Measurements from ENCODE around the gene OR4D2. TPM values are rescaled to one million over a fixed set of nuclear protein-coding genes. Genes with fewer than 3 reads are reported as not detected.
"Not testable (repeated sequence)": the region's sequence is repeated elsewhere in the genome, so short reads cannot be mapped to it uniquely, and the experiment has no call there.

Gene OR4D2
- polyA plus RNA-seq (2013, experiment 1 of 2), result not detected
- not detected for polyA plus RNA-seq (2013, experiment 2 of 2)

DNA sequence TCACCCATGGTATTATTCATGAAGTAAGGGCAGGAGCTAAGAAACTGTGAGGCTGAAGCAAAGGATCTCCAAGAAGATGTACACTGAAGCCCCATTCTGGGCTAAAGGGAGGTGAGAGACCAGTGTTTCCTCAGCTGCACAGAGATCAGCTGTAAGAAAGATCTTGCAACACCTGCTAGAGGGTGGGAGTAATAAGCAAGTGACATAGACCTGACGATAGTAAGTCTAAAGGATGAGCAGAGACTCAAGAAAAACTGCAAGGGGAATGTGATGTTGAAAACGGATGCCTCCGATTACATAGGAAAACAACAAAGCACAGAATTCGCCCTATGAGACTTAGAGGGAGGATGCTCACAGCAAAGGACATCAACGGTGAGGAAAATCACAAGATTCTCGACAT lies at the start of gene OR4D2:
TSS of gene OR4D2 (plus strand) at position 301 of the 400 bp plus-strand sequence. CDS start 2,674 bp downstream, outside the sequence.
- H3K27ac ChIP-seq (ENCODE audit: low read depth, low read length, severe bottlenecking), result no peak within 1 kb of the TSS
- no peaks in the 10 kb centered on the region for H3K36me3 ChIP-seq (ENCODE audit: control insufficient read depth, insufficient read depth, low read length)
- 69 to 71% methylated on average over 4 of the region's 6 CpGs for WGBS, 2 experiments (ENCODE audit: insufficient coverage in 2 of 2)
- H3K4me3 ChIP-seq (ENCODE audit: extremely low read depth, insufficient read depth, low read length, poor library complexity, severe bottlenecking), result no peak within 1 kb of the TSS
- H3K4me1 ChIP-seq (ENCODE audit: control insufficient read depth, insufficient read depth, low read length, poor library complexity, severe bottlenecking), result no peaks in the 10 kb centered on the region
- H3K9me3 ChIP-seq (ENCODE audit: control insufficient read depth, low read length), result no peaks in the 10 kb centered on the region

DNA sequence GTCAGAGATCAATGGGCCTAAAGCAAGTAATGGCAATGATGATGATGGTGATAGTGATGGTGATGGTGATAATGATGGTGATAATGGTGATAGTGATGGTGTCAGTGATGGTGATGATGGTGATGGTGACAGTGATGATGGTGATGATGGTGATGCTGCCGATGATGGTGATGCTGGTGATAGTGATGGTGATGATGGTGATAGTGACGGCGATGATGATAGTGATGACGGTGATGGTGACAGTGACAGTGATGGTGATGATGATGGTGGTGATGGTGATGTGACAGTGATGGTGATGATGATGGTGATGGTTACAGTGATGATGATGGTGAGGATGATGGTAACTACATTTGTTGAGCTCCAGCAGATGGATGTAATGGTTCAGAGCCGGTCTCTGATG lies 49.4 kb upstream of the OR4D2 start:
- Histone ChIP-seq H3K36me3 (ENCODE audit: control insufficient read depth, insufficient read depth, low read length) (no peaks in the 10 kb centered on the region), H3K27ac (ENCODE audit: low read depth, low read length, severe bottlenecking) (no peak overlapping the region), H3K9me3 (ENCODE audit: control insufficient read depth, low read length) (no peaks in the 10 kb centered on the region), H3K4me3 (ENCODE audit: extremely low read depth, insufficient read depth, low read length, poor library complexity, severe bottlenecking) (no peak overlapping the region), H3K4me1 (ENCODE audit: control insufficient read depth, insufficient read depth, low read length, poor library complexity, severe bottlenecking) (no peaks in the 10 kb centered on the region)
- WGBS, 2 experiments (ENCODE audit: insufficient coverage in 2 of 2), result 83 to 92% methylated on average over 5 of the region's 5 CpGs

DNA sequence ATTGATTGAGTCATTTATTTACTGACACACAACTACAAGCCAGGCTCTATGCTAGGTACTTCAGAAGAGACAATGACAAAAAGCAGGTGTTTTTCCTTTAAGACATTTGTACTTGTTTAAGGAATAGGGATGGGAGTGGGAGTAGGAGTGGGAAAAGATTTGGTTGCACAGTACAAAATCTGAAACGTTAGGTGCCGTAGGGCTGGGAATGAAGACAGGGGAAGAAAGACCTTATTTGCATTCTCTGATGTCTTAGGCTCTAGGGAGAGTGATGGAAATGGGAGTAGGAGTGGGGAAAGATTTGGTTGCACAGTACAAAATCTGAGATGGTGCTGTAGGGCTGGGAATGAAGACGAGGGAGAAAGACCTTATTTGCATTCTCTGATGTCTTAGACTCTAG lies 47.3 kb upstream of the OR4D2 start:
- H3K4me1 ChIP-seq (ENCODE audit: control insufficient read depth, insufficient read depth, low read length, poor library complexity, severe bottlenecking), result no peaks in the 10 kb centered on the region
- no peak overlapping the region for H3K27ac ChIP-seq (ENCODE audit: low read depth, low read length, severe bottlenecking)
- no peaks in the 10 kb centered on the region for H3K36me3 ChIP-seq (ENCODE audit: control insufficient read depth, insufficient read depth, low read length)
- no peak overlapping the region for H3K4me3 ChIP-seq (ENCODE audit: extremely low read depth, insufficient read depth, low read length, poor library complexity, severe bottlenecking)
- WGBS, 2 experiments (ENCODE audit: insufficient coverage in 2 of 2), result 57 to 71% methylated on average over 3 of the region's 3 CpGs
- no peaks in the 10 kb centered on the region for H3K9me3 ChIP-seq (ENCODE audit: control insufficient read depth, low read length)

DNA sequence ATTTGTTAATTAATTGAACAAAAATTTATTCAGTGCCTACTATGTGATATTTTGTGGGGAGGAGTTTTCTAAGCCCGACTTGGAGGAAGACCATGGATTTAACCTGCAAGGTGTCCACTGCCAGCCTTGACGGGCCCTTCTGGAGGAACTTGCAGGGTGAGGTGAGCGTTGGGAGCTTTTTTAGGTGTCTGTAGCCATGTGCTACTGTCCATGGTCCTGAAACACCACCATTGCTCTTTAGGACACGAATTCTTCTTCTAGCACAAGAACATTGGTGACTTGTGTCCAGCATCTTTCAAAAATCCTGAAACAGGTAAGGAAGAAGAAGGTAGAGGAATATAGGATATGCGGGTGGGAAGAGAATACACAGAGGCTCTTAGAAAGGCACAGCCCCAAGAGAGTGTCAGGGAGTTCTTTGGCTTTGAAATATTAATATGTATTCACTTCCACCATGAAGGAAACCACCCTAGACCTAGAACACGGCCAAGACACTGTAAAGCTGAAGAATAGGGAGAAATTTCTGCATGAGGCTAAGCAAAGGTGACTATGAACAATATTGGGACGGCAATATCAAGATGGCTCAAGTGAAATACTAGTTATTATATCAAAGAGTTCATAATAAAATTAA lies 46.5 kb upstream of the OR4D2 start:
- Histone ChIP-seq H3K27ac (ENCODE audit: low read depth, low read length, severe bottlenecking) (no peak overlapping the region), H3K36me3 (ENCODE audit: control insufficient read depth, insufficient read depth, low read length) (no peaks in the 10 kb centered on the region), H3K4me1 (ENCODE audit: control insufficient read depth, insufficient read depth, low read length, poor library complexity, severe bottlenecking) (no peaks in the 10 kb centered on the region), H3K4me3 (ENCODE audit: extremely low read depth, insufficient read depth, low read length, poor library complexity, severe bottlenecking) (no peak overlapping the region), H3K9me3 (ENCODE audit: control insufficient read depth, low read length) (no peaks in the 10 kb centered on the region)
- 0% methylated on average over 1 to 2 of the region's 7 CpGs for WGBS, 2 experiments (ENCODE audit: insufficient coverage in 2 of 2)

DNA sequence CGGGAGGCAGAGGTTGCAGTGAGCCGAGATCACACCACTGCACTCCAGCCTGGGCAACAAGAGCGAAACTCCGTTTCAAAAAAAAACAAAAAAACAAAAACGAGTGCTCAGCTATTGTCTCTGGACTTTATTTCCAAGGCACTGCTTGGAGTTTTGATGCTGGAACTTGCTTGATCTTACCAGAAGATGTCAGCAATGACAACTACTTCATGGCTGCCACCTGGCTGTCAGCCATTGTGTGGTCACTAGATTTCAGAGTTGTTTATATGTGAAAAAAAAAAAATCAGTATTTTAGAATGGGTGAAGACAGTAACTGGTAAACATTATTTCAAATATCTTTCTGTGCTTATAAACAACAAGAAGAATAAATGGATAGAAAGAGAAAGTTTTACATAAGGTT lies 44.9 kb upstream of the OR4D2 start:
- H3K36me3 ChIP-seq (ENCODE audit: control insufficient read depth, insufficient read depth, low read length), result no peaks in the 10 kb centered on the region
- no peak overlapping the region for H3K27ac ChIP-seq (ENCODE audit: low read depth, low read length, severe bottlenecking)
- WGBS, 2 experiments (ENCODE audit: insufficient coverage in 2 of 2), result 35 to 37% methylated on average over 3 of the region's 5 CpGs
- H3K9me3 ChIP-seq (ENCODE audit: control insufficient read depth, low read length), result no peaks in the 10 kb centered on the region
- no peak overlapping the region for H3K4me3 ChIP-seq (ENCODE audit: extremely low read depth, insufficient read depth, low read length, poor library complexity, severe bottlenecking)
- H3K4me1 ChIP-seq (ENCODE audit: control insufficient read depth, insufficient read depth, low read length, poor library complexity, severe bottlenecking), result no peaks in the 10 kb centered on the region

DNA sequence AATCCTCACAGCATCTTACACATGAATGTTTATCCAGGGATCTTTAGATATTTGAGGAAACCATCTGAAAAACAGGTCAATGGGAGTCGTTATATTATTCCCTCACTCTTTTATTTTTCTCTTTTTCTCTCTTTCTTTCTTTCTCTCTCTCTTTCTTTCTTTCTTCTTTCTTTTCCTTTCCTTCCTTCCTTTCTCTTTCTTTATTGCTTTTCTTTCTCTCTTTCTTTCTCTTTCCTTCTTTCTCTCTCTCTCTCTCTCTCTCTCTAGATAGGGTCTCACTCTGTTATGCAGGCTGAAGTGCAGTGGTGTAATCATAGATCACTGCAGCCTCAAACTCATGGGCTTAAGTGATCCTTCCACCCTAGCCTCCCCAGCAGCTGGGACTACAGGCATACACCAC lies 38.9 kb upstream of the OR4D2 start:
- WGBS, 2 experiments (ENCODE audit: insufficient coverage in 2 of 2), result 43 to 80% methylated on average over 1 of the region's 1 CpG
- H3K9me3 ChIP-seq (ENCODE audit: control insufficient read depth, low read length), result no peaks in the 10 kb centered on the region
- H3K4me3 ChIP-seq (ENCODE audit: extremely low read depth, insufficient read depth, low read length, poor library complexity, severe bottlenecking), result no peak overlapping the region
- H3K27ac ChIP-seq (ENCODE audit: low read depth, low read length, severe bottlenecking), result no peak overlapping the region
- no peaks in the 10 kb centered on the region for H3K36me3 ChIP-seq (ENCODE audit: control insufficient read depth, insufficient read depth, low read length)
- H3K4me1 ChIP-seq (ENCODE audit: control insufficient read depth, insufficient read depth, low read length, poor library complexity, severe bottlenecking), result no peaks in the 10 kb centered on the region

DNA sequence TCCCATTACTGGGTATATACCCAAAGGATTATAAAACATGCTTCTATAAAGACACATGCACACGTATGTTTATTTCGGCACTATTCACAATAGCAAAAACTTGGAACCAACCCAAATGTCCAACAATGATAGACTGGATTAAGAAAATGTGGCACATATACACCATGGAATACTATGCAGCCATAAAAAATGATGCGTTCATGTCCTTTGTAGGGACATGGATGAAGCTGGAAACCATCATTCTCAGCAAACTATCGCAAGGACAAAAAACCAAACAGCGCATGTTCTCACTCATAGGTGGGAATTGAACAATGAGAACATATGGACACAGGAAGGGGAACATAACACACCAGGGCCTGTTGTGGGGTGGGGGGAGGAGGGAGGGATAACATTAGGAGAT lies 34.1 kb upstream of the OR4D2 start:
- H3K27ac ChIP-seq (ENCODE audit: low read depth, low read length, severe bottlenecking); H3K4me1 ChIP-seq (ENCODE audit: control insufficient read depth, insufficient read depth, low read length, poor library complexity, severe bottlenecking); H3K4me3 ChIP-seq (ENCODE audit: extremely low read depth, insufficient read depth, low read length, poor library complexity, severe bottlenecking); H3K36me3 ChIP-seq (ENCODE audit: control insufficient read depth, insufficient read depth, low read length); H3K9me3 ChIP-seq (ENCODE audit: control insufficient read depth, low read length): not testable (repeated sequence)
- WGBS, 2 experiments (ENCODE audit: insufficient coverage in 2 of 2), result no CpG with 5 or more reads among the region's 5 CpGs

DNA sequence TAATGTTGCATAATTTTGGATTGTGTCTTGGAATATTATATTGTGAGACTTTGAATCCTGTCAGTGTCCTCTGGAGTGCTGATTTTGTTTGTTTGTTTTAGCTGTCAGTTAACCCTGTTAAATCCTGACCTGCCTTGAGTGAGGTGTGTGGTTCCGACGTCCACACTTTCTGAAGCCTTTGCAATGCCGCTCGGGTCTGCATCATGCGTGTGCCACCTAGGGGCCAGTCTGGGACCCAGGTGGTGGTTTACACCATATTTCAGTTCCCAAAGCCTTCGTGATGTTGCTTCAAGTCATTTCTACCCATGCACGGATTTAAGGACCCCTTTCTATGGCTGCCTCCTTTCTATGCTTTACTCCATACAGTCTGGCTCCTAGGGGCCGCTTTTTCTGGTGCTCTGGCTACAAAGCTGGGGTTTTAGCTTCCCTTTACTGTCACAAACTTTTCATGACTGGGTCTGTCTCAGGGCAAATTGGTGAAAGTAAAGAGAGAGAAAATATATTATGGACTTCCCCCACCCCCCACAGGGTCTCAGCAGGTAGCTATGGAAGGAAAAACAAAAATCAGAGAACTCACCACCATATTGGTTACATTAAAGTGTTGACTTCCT lies 30.0 kb upstream of the OR4D2 start:
- no peak overlapping the region for H3K4me3 ChIP-seq (ENCODE audit: extremely low read depth, insufficient read depth, low read length, poor library complexity, severe bottlenecking)
- H3K36me3 ChIP-seq (ENCODE audit: control insufficient read depth, insufficient read depth, low read length), result no peaks in the 10 kb centered on the region
- WGBS, 2 experiments (ENCODE audit: insufficient coverage in 2 of 2), result 20 to 30% methylated on average over 7 to 8 of the region's 8 CpGs

DNA sequence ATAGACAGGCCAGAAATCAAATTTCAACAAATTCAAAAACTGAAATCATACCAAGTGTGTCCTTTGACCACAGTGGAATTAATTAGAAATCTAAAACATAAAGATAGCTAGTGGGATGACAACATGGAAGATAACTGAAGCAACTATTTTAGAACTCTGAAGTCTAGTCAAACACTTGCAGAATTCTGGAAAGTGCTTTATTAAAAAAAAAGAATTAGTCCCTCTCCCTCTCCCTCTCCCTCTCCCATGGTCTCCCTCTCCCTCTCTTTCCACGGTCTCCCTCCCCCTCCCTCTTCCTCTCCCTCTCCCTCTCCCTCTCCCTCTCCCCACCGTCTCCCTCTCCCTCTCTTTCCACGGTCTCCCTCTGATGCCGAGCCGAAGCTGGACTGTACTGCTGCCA lies 25.3 kb upstream of the OR4D2 start:
- H3K27ac ChIP-seq (ENCODE audit: low read depth, low read length, severe bottlenecking), result no peak overlapping the region
- no peaks in the 10 kb centered on the region for H3K4me1 ChIP-seq (ENCODE audit: control insufficient read depth, insufficient read depth, low read length, poor library complexity, severe bottlenecking)
- WGBS, 2 experiments (ENCODE audit: insufficient coverage in 2 of 2), result no CpG with 5 or more reads among the region's 5 CpGs
- H3K9me3 ChIP-seq (ENCODE audit: control insufficient read depth, low read length), result peaks cover 9% of the 10 kb centered on the region
- H3K36me3 ChIP-seq (ENCODE audit: control insufficient read depth, insufficient read depth, low read length), result no peaks in the 10 kb centered on the region
- H3K4me3 ChIP-seq (ENCODE audit: extremely low read depth, insufficient read depth, low read length, poor library complexity, severe bottlenecking), result no peak overlapping the region

More for the DNA sequence above, 30.0 kb upstream of the OR4D2 start:
- H3K9me3 ChIP-seq (ENCODE audit: control insufficient read depth, low read length), result no peaks in the 10 kb centered on the region
- no peaks in the 10 kb centered on the region for H3K4me1 ChIP-seq (ENCODE audit: control insufficient read depth, insufficient read depth, low read length, poor library complexity, severe bottlenecking)
- H3K27ac ChIP-seq (ENCODE audit: low read depth, low read length, severe bottlenecking), result no peak overlapping the region

DNA sequence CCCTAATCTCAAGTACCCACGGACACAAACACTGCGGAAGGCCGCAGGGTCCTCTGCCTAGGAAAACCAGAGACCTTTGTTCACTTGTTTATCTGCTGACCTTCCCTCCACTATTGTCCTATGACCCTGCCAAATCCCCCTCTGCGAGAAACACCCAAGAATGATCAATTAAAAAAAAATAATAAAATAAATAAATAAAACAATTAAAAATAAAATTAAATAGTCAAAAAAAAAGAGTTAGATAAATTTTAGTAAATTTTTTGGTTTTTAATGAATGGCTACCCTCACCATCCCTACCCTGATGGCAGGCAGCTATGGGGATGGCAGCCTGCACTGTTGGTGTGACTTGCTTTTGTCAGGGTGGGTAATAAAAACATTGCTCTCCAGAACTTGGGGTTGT lies 23.4 kb upstream of the OR4D2 start:
- H3K36me3 ChIP-seq (ENCODE audit: control insufficient read depth, insufficient read depth, low read length); H3K4me3 ChIP-seq (ENCODE audit: extremely low read depth, insufficient read depth, low read length, poor library complexity, severe bottlenecking): not testable (repeated sequence)
- WGBS, 2 experiments (ENCODE audit: insufficient coverage in 2 of 2), result no CpG with 5 or more reads among the region's 4 CpGs

DNA sequence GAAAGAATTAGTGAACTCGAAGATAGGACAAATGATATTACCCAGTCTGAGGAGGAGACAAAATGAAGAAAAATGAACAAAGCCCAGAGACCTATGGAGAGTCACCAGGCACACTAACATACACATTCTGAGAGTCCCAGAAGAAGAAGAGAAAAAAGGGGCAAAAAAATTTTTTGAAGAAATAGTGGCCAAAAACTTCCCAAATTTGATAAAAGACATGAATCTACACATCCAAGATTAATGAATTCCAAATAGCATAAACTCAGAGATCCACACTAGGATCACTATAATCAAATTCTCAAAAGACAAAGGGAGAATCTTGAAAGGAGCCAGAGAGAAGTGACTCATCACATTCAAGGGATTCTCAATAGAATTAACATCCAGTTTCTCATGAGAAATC lies 22.0 kb upstream of the OR4D2 start:
- H3K27ac ChIP-seq (ENCODE audit: low read depth, low read length, severe bottlenecking), result no peak overlapping the region
- H3K9me3 ChIP-seq (ENCODE audit: control insufficient read depth, low read length), result peaks cover 9% of the 10 kb centered on the region
- no peaks in the 10 kb centered on the region for H3K4me1 ChIP-seq (ENCODE audit: control insufficient read depth, insufficient read depth, low read length, poor library complexity, severe bottlenecking)
- no peaks in the 10 kb centered on the region for H3K36me3 ChIP-seq (ENCODE audit: control insufficient read depth, insufficient read depth, low read length)
- WGBS, 2 experiments (ENCODE audit: insufficient coverage in 2 of 2), result 60% methylated on average over 1 of the region's 1 CpG; no CpG with 5 or more reads in 1 of the 2 experiments
- H3K4me3 ChIP-seq (ENCODE audit: extremely low read depth, insufficient read depth, low read length, poor library complexity, severe bottlenecking), result no peak overlapping the region

More for the DNA sequence above, 23.4 kb upstream of the OR4D2 start:
- H3K9me3 ChIP-seq (ENCODE audit: control insufficient read depth, low read length); H3K27ac ChIP-seq (ENCODE audit: low read depth, low read length, severe bottlenecking); H3K4me1 ChIP-seq (ENCODE audit: control insufficient read depth, insufficient read depth, low read length, poor library complexity, severe bottlenecking): not testable (repeated sequence)
